ENCODE data around the gene TAS1R2. TPM values are rescaled to one million over a fixed set of nuclear protein-coding genes. Genes with fewer than 3 reads are reported as not detected.
"Not testable (repeated sequence)": the region's sequence is repeated elsewhere in the genome, so short reads cannot be mapped to it uniquely, and the experiment has no call there.

TAS1R2 gene
- total and polyA plus RNA-seq, 2 donors from 2014 or later, result not detected

GRCh38 chr1:18840145-18840544 is 19.3 kb downstream of the TAS1R2 start:
- DNase-seq, result no peak
- Histone ChIP-seq H3K36me3 (ENCODE audit: control insufficient read depth in 2 of 3, insufficient read depth in 3 of 3, low read length in 3 of 3) (no peaks in the 10 kb centered on the region), H3K27ac (ENCODE audit: low read depth in 2 of 2, low read length in 2 of 2) (no peak overlapping the region), H3K9me3 (ENCODE audit: control insufficient read depth in 2 of 3, insufficient read depth in 1 of 3, low read length in 3 of 3) (no peaks in the 10 kb centered on the region), H3K4me3 (ENCODE audit: low read length in 3 of 3) (no peak overlapping the region), H3K9ac (ENCODE audit: low read length in 3 of 3) (no peak overlapping the region), H3K27me3 (ENCODE audit: control insufficient read depth, insufficient read depth, low read length) (no peaks in the 10 kb centered on the region), H3K4me1 (ENCODE audit: control insufficient read depth in 2 of 3, insufficient read depth in 2 of 3, low read depth in 1 of 3, low read length in 3 of 3) (no peaks in the 10 kb centered on the region)
- intact Hi-C loops (cut with DNase I), result no loop called here
- TF ChIP-seq CTCF (IDR thresholded peaks at IDR 0.05; ENCODE audit: borderline replicate concordance, extremely low read depth, insufficient read depth), result no peak
- FAIRE-seq, result no peak

- FAIRE-seq (no peak), DNase-seq (no peak)
- Histone ChIP-seq H3K4me3 (ENCODE audit: low read length in 3 of 3) (no peak overlapping the region), H3K27me3 (ENCODE audit: control insufficient read depth, insufficient read depth, low read length) (no peaks in the 10 kb centered on the region), H3K27ac (ENCODE audit: low read depth in 2 of 2, low read length in 2 of 2) (no peak overlapping the region), H3K4me1 (ENCODE audit: control insufficient read depth in 2 of 3, insufficient read depth in 2 of 3, low read depth in 1 of 3, low read length in 3 of 3) (no peaks in the 10 kb centered on the region), H3K9me3 (ENCODE audit: control insufficient read depth in 2 of 3, insufficient read depth in 1 of 3, low read length in 3 of 3) (no peaks in the 10 kb centered on the region), H3K9ac (ENCODE audit: low read length in 3 of 3) (no peak overlapping the region), H3K36me3 (ENCODE audit: control insufficient read depth in 2 of 3, insufficient read depth in 3 of 3, low read length in 3 of 3) (no peaks in the 10 kb centered on the region)
- intact Hi-C loops (cut with DNase I), result no loop called here
- TF ChIP-seq CTCF (IDR thresholded peaks at IDR 0.05; ENCODE audit: borderline replicate concordance, extremely low read depth, insufficient read depth), result no peak
These were observed 22.8 kb downstream of the TAS1R2 start for GRCh38 chr1:18836654-18837053.

- FAIRE-seq; H3K4me1 ChIP-seq (ENCODE audit: control insufficient read depth in 2 of 3, insufficient read depth in 2 of 3, low read depth in 1 of 3, low read length in 3 of 3); intact Hi-C loops (cut with DNase I); H3K27ac ChIP-seq (ENCODE audit: low read depth in 2 of 2, low read length in 2 of 2); H3K4me3 ChIP-seq (ENCODE audit: low read length in 3 of 3); DNase-seq; H3K9ac ChIP-seq (ENCODE audit: low read length in 3 of 3); H3K27me3 ChIP-seq (ENCODE audit: control insufficient read depth, insufficient read depth, low read length); H3K9me3 ChIP-seq (ENCODE audit: control insufficient read depth in 2 of 3, insufficient read depth in 1 of 3, low read length in 3 of 3); H3K36me3 ChIP-seq (ENCODE audit: control insufficient read depth in 2 of 3, insufficient read depth in 3 of 3, low read length in 3 of 3): not testable (repeated sequence)
These were observed 27.1 kb downstream of the TAS1R2 start for GRCh38 chr1:18832319-18832718.

GRCh38 chr1:18831656-18832055 is 27.8 kb downstream of the TAS1R2 start:
- FAIRE-seq, result no peak

More at GRCh38 chr1:18831656-18832055, 27.8 kb downstream of the TAS1R2 start:
- no peak overlapping the region for H3K27ac ChIP-seq (ENCODE audit: low read depth in 2 of 2, low read length in 2 of 2)
- no peaks in the 10 kb centered on the region for H3K9me3 ChIP-seq (ENCODE audit: control insufficient read depth in 2 of 3, insufficient read depth in 1 of 3, low read length in 3 of 3)
- H3K4me3 ChIP-seq (ENCODE audit: low read length in 3 of 3), result no peak overlapping the region
- intact Hi-C loops (cut with DNase I), result no loop called here
- TF ChIP-seq CTCF (IDR thresholded peaks at IDR 0.05; ENCODE audit: borderline replicate concordance, extremely low read depth, insufficient read depth), result no peak
- H3K36me3 ChIP-seq (ENCODE audit: control insufficient read depth in 2 of 3, insufficient read depth in 3 of 3, low read length in 3 of 3), result no peaks in the 10 kb centered on the region
- H3K27me3 ChIP-seq (ENCODE audit: control insufficient read depth, insufficient read depth, low read length), result no peaks in the 10 kb centered on the region
- H3K9ac ChIP-seq (ENCODE audit: low read length in 3 of 3), result no peak overlapping the region
- no peaks in the 10 kb centered on the region for H3K4me1 ChIP-seq (ENCODE audit: control insufficient read depth in 2 of 3, insufficient read depth in 2 of 3, low read depth in 1 of 3, low read length in 3 of 3)
- no peak for DNase-seq

All from kidney (tissue), 14 donors.